ENCODE data around the gene BTRC. TPM values are rescaled to one million over a fixed set of nuclear protein-coding genes. Genes with fewer than 3 reads are reported as not detected.

Gene BTRC
- total RNA-seq, 4 donors from 2014 or later: 12.6 to 26.5 (median 20.7) TPM

GRCh38 chr10:101310529-101311184, 43.3 kb upstream of the BTRC start:
- no peak for TF ChIP-seq CTCF (IDR thresholded peaks at IDR 0.05)
- no peak for TF ChIP-seq POLR2A (IDR thresholded peaks at IDR 0.05)
- Histone ChIP-seq H3K27me3 (no peaks in the 10 kb centered on the region), H3K4me3 (peak overlapping the region; percentile 3 to 11), H3K27ac (no peak overlapping the region), H3K36me3 (no peaks in the 10 kb centered on the region), H3K9me3 (no peaks in the 10 kb centered on the region), H3K4me1 (peaks cover 0 to 3% of the 10 kb centered on the region in 2 donors)
- no peak for DNase-seq
- intact Hi-C loops (cut with DNase I; ENCODE audit: low total_unique reads): no loop called here

- Histone ChIP-seq H3K27me3 (no peaks in the 10 kb centered on the region), H3K27ac (no peak overlapping the region), H3K9me3 (no peaks in the 10 kb centered on the region), H3K4me1 (no peaks in the 10 kb centered on the region), H3K4me3 (no peak overlapping the region), H3K36me3 (no peaks in the 10 kb centered on the region)
- intact Hi-C loops (cut with DNase I; ENCODE audit: low total_unique reads): no loop called here
- TF ChIP-seq CTCF (IDR thresholded peaks at IDR 0.05) (no peak), POLR2A (IDR thresholded peaks at IDR 0.05) (no peak)
- no peak for DNase-seq
Observed at GRCh38 chr10:101311185-101312066, 42.5 kb upstream of the BTRC start.

GRCh38 chr10:101319241-101319915, 34.6 kb upstream of the BTRC start:
- Histone ChIP-seq H3K36me3 (no peaks in the 10 kb centered on the region), H3K4me3 (no peak overlapping the region), H3K27ac (no peak overlapping the region), H3K4me1 (no peaks in the 10 kb centered on the region), H3K9me3 (no peaks in the 10 kb centered on the region), H3K27me3 (no peaks in the 10 kb centered on the region)
- intact Hi-C loops (cut with DNase I; ENCODE audit: low total_unique reads): no loop called here
- TF ChIP-seq POLR2A (IDR thresholded peaks at IDR 0.05) (no peak), CTCF (IDR thresholded peaks at IDR 0.05) (no peak)
- no peak for DNase-seq

GRCh38 chr10:101321073-101321472, 32.9 kb upstream of the BTRC start:
- no peak for DNase-seq
- intact Hi-C loops (cut with DNase I; ENCODE audit: low total_unique reads): no loop called here
- TF ChIP-seq CTCF (IDR thresholded peaks at IDR 0.05) (no peak), POLR2A (IDR thresholded peaks at IDR 0.05) (no peak)

More at GRCh38 chr10:101321073-101321472, 32.9 kb upstream of the BTRC start:
- H3K9me3 ChIP-seq: no peaks in the 10 kb centered on the region
- H3K36me3 ChIP-seq: no peaks in the 10 kb centered on the region
- H3K27ac ChIP-seq: no peak overlapping the region
- H3K4me1 ChIP-seq: no peaks in the 10 kb centered on the region
- H3K4me3 ChIP-seq: no peak overlapping the region
- no peaks in the 10 kb centered on the region for H3K27me3 ChIP-seq
